Measurements from ENCODE around the gene WDR13. TPM values are rescaled to one million over a fixed set of nuclear protein-coding genes. Genes with fewer than 3 reads are reported as not detected.
"Not testable (repeated sequence)": the region's sequence is repeated elsewhere in the genome, so short reads cannot be mapped to it uniquely, and the experiment has no call there.

Gene WDR13
- polyA plus RNA-seq (2013, experiment 1 of 4): 39.4 TPM
- polyA plus RNA-seq (2013, experiment 2 of 4): 38.4 TPM
- 47.3 TPM for polyA plus RNA-seq (2013, experiment 3 of 4)
- 58.6 TPM for polyA plus RNA-seq (2013, experiment 4 of 4)

DNA sequence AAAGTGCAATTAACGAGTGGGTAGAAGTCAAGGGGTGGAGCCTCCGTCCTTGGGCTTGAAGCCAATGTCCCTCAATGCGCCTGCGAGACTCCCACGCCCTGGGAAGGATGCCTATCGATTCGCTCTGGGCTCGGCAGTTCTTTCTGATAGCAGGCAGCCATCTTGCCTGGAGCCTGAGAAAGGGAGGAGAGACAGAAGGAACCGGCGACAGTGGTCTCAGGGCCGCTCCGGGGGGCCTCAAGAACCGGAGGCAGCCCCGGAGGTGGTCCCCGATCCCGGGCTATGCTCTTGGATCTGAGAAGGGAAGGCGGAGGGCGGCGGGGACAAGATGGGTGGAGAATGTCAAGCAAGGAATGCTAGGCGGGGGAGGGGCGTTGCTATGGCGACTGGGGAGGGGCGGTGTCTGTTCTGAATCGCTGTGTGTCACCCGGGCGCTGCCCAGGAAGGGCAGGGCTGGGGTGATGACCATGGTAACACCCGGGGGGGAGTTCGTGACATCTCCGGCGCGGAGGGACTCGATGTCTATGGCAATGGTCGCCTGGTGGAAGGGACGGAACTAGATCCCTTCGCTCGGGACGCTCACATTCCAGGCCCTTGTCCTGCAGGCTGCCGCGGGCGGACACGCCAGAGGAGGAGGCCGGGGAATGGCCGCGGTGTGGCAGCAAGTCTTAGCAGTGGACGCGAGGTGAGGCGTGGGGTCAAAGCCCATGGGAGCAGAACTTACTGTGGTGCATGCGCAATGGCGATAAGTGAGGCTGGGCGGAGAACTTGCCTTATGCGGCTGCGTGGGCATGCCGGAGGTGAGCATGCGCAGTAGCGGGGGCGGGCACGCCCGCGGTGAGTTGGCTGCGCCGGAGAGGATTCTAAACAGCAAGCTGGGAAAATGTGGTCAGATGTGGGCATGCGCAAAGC is at the start of gene WDR13:
WDR13 (plus strand) TSS at position 140 of the 912 bp plus-strand sequence; CDS start at position 645, 505 bp downstream.
- WGBS, 2 experiments: 1% methylated on average over 62 of the region's 62 CpGs
- Histone ChIP-seq H3K4me3 (ENCODE audit: insufficient read depth, low read depth, low read length) (peak within 1 kb of the TSS; percentile 64), H3K36me3 (ENCODE audit: control insufficient read depth, insufficient read depth, low read length) (peaks cover 6% of the 10 kb centered on the region), H3K4me1 (ENCODE audit: control insufficient read depth, insufficient read depth, low read length) (no peaks in the 10 kb centered on the region), H3K9me3 (ENCODE audit: control insufficient read depth, low read length) (no peaks in the 10 kb centered on the region), H3K27me3 (ENCODE audit: control insufficient read depth, insufficient read depth, low read length, poor library complexity, severe bottlenecking) (no peaks in the 10 kb centered on the region), H3K27ac (ENCODE audit: insufficient read depth, low read depth, low read length, poor library complexity, severe bottlenecking) (peak within 1 kb of the TSS; percentile 95)

GRCh38 chrX:48548871-48549270 is 48.4 kb upstream of the WDR13 start:
- no peak overlapping the region for H3K27ac ChIP-seq (ENCODE audit: insufficient read depth, low read depth, low read length, poor library complexity, severe bottlenecking)
- H3K27me3 ChIP-seq (ENCODE audit: control insufficient read depth, insufficient read depth, low read length, poor library complexity, severe bottlenecking): no peaks in the 10 kb centered on the region
- no peaks in the 10 kb centered on the region for H3K36me3 ChIP-seq (ENCODE audit: control insufficient read depth, insufficient read depth, low read length)
- H3K4me3 ChIP-seq (ENCODE audit: insufficient read depth, low read depth, low read length): no peak overlapping the region
- WGBS, 2 experiments: 90 to 99% methylated on average over 3 of the region's 3 CpGs
- no peaks in the 10 kb centered on the region for H3K4me1 ChIP-seq (ENCODE audit: control insufficient read depth, insufficient read depth, low read length)
- no peaks in the 10 kb centered on the region for H3K9me3 ChIP-seq (ENCODE audit: control insufficient read depth, low read length)

DNA sequence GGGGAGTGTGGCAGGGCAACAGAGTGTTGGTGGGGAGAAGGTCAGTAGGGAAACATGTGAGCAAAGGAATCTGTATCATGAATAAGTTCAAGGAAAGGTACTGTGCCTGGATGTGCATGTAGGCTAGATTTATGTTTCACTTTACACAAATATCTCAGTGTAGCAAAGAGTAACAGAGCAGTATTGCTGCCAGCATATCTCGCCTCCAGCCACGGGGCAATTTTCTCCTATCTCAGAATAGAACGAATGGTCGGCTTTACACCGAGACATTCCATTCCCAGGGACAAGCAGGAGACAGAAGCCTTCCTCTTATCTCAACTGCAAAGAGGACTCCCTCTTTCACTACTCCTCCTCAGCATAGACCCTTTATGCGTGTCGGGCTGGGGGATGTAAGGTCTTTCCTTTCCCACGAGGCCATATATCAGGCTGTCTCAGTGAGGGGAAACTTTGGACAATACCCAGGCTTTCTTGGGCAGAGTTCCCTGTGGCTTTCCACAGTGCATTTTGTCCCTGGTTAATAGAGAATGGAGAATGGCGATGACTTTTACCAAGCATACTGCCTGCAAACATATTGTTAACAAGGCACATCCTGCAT is 41.5 kb upstream of the WDR13 start:
- not testable (repeated sequence) for H3K27ac ChIP-seq (ENCODE audit: insufficient read depth, low read depth, low read length, poor library complexity, severe bottlenecking)

DNA sequence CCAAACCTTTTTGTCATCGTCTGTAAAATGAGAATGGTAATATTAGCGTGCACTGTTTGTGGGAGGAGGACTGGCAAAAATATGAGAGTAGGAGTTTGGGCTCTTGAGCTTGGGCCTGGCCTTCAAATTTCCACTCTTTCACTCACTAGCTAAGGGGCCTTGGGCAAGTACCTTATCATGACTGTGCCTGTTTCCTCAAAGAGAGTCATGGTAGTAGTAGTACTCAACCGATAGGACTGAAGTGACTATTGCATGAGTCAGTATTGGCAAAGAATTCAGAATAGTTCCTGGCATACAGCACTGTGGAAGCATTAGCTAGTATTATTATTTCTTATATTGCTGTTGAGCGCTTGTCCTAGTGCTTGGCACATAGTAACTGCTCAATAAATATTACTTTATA is 39.0 kb upstream of the WDR13 start:
- no peaks in the 10 kb centered on the region for H3K27me3 ChIP-seq (ENCODE audit: control insufficient read depth, insufficient read depth, low read length, poor library complexity, severe bottlenecking)
- WGBS, 2 experiments: 93 to 100% methylated on average over 2 to 3 of the region's 4 CpGs
- no peaks in the 10 kb centered on the region for H3K36me3 ChIP-seq (ENCODE audit: control insufficient read depth, insufficient read depth, low read length)
- H3K4me1 ChIP-seq (ENCODE audit: control insufficient read depth, insufficient read depth, low read length): no peaks in the 10 kb centered on the region
- H3K27ac ChIP-seq (ENCODE audit: insufficient read depth, low read depth, low read length, poor library complexity, severe bottlenecking): no peak overlapping the region
- no peak overlapping the region for H3K4me3 ChIP-seq (ENCODE audit: insufficient read depth, low read depth, low read length)
- H3K9me3 ChIP-seq (ENCODE audit: control insufficient read depth, low read length): no peaks in the 10 kb centered on the region

More for the DNA sequence above, 41.5 kb upstream of the WDR13 start:
- not testable (repeated sequence) for H3K27me3 ChIP-seq (ENCODE audit: control insufficient read depth, insufficient read depth, low read length, poor library complexity, severe bottlenecking); H3K4me1 ChIP-seq (ENCODE audit: control insufficient read depth, insufficient read depth, low read length); H3K9me3 ChIP-seq (ENCODE audit: control insufficient read depth, low read length); H3K36me3 ChIP-seq (ENCODE audit: control insufficient read depth, insufficient read depth, low read length); H3K4me3 ChIP-seq (ENCODE audit: insufficient read depth, low read depth, low read length)
- WGBS, 2 experiments: 93 to 97% methylated on average over 9 of the region's 9 CpGs

- no peak overlapping the region for H3K27ac ChIP-seq (ENCODE audit: insufficient read depth, low read depth, low read length, poor library complexity, severe bottlenecking)
- no peaks in the 10 kb centered on the region for H3K27me3 ChIP-seq (ENCODE audit: control insufficient read depth, insufficient read depth, low read length, poor library complexity, severe bottlenecking)
- no peak overlapping the region for H3K4me3 ChIP-seq (ENCODE audit: insufficient read depth, low read depth, low read length)
- H3K4me1 ChIP-seq (ENCODE audit: control insufficient read depth, insufficient read depth, low read length): no peaks in the 10 kb centered on the region
- no peaks in the 10 kb centered on the region for H3K9me3 ChIP-seq (ENCODE audit: control insufficient read depth, low read length)
- no peaks in the 10 kb centered on the region for H3K36me3 ChIP-seq (ENCODE audit: control insufficient read depth, insufficient read depth, low read length)
- 96 to 97% methylated on average over 24 of the region's 24 CpGs for WGBS, 2 experiments
These were observed 37.7 kb upstream of the WDR13 start for GRCh38 chrX:48559636-48560035.

DNA sequence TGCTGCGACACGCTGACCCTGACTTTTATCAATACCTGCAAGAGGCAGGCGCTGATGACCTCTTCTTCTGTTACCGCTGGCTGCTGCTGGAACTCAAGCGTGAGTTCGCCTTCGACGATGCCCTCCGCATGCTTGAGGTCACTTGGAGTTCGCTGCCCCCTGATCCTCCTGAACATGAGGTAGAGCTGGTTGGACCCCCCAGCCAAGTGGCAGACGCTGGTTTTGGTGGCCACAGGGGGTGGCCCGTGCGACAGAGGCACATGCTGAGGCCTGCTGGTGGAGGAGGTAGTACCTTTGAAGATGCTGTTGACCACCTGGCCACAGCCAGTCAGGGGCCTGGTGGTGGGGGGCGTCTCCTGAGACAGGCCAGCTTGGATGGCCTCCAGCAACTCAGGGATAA is 37.2 kb upstream of the WDR13 start:
- Histone ChIP-seq H3K4me1 (ENCODE audit: control insufficient read depth, insufficient read depth, low read length) (no peaks in the 10 kb centered on the region), H3K36me3 (ENCODE audit: control insufficient read depth, insufficient read depth, low read length) (no peaks in the 10 kb centered on the region), H3K4me3 (ENCODE audit: insufficient read depth, low read depth, low read length) (no peak overlapping the region), H3K9me3 (ENCODE audit: control insufficient read depth, low read length) (no peaks in the 10 kb centered on the region), H3K27me3 (ENCODE audit: control insufficient read depth, insufficient read depth, low read length, poor library complexity, severe bottlenecking) (no peaks in the 10 kb centered on the region), H3K27ac (ENCODE audit: insufficient read depth, low read depth, low read length, poor library complexity, severe bottlenecking) (no peak overlapping the region)
- 89% methylated on average over 14 of the region's 14 CpGs for WGBS, 2 experiments

- WGBS, 2 experiments: 91 to 98% methylated on average over 12 of the region's 12 CpGs
- H3K4me1 ChIP-seq (ENCODE audit: control insufficient read depth, insufficient read depth, low read length): no peaks in the 10 kb centered on the region
- no peak overlapping the region for H3K27ac ChIP-seq (ENCODE audit: insufficient read depth, low read depth, low read length, poor library complexity, severe bottlenecking)
- H3K27me3 ChIP-seq (ENCODE audit: control insufficient read depth, insufficient read depth, low read length, poor library complexity, severe bottlenecking): no peaks in the 10 kb centered on the region
- no peaks in the 10 kb centered on the region for H3K9me3 ChIP-seq (ENCODE audit: control insufficient read depth, low read length)
- no peaks in the 10 kb centered on the region for H3K36me3 ChIP-seq (ENCODE audit: control insufficient read depth, insufficient read depth, low read length)
- no peak overlapping the region for H3K4me3 ChIP-seq (ENCODE audit: insufficient read depth, low read depth, low read length)
These were observed 36.6 kb upstream of the WDR13 start for GRCh38 chrX:48560681-48561080.

- Histone ChIP-seq H3K4me3 (ENCODE audit: insufficient read depth, low read depth, low read length) (no peak overlapping the region), H3K27ac (ENCODE audit: insufficient read depth, low read depth, low read length, poor library complexity, severe bottlenecking) (no peak overlapping the region), H3K9me3 (ENCODE audit: control insufficient read depth, low read length) (no peaks in the 10 kb centered on the region), H3K4me1 (ENCODE audit: control insufficient read depth, insufficient read depth, low read length) (no peaks in the 10 kb centered on the region), H3K27me3 (ENCODE audit: control insufficient read depth, insufficient read depth, low read length, poor library complexity, severe bottlenecking) (no peaks in the 10 kb centered on the region), H3K36me3 (ENCODE audit: control insufficient read depth, insufficient read depth, low read length) (no peaks in the 10 kb centered on the region)
- WGBS, 2 experiments: no CpG with 5 or more reads among the region's 1 CpG
These were observed 27.3 kb upstream of the WDR13 start for GRCh38 chrX:48569958-48570357.

- Histone ChIP-seq H3K27me3 (ENCODE audit: control insufficient read depth, insufficient read depth, low read length, poor library complexity, severe bottlenecking) (no peaks in the 10 kb centered on the region), H3K4me1 (ENCODE audit: control insufficient read depth, insufficient read depth, low read length) (peaks cover 11% of the 10 kb centered on the region), H3K9me3 (ENCODE audit: control insufficient read depth, low read length) (no peaks in the 10 kb centered on the region), H3K27ac (ENCODE audit: insufficient read depth, low read depth, low read length, poor library complexity, severe bottlenecking) (peak overlapping the region; percentile 77), H3K36me3 (ENCODE audit: control insufficient read depth, insufficient read depth, low read length) (peaks cover 27% of the 10 kb centered on the region), H3K4me3 (ENCODE audit: insufficient read depth, low read depth, low read length) (peak overlapping the region; percentile 79)
- 53 to 54% methylated on average over 19 of the region's 19 CpGs for WGBS, 2 experiments
These were observed 23.5 kb upstream of the WDR13 start for GRCh38 chrX:48573690-48574269.

All from ectodermal cell (in vitro differentiated cells).